ENCODE data around the gene RIC1. TPM values are rescaled to one million over a fixed set of nuclear protein-coding genes. Genes with fewer than 3 reads are reported as not detected.

RIC1 gene
- total and polyA plus RNA-seq, 2 of the 8 experiments (the other 6 are each of a cell fraction or from before 2014, with no cell fraction given): 10.7 to 24.5 TPM

DNA sequence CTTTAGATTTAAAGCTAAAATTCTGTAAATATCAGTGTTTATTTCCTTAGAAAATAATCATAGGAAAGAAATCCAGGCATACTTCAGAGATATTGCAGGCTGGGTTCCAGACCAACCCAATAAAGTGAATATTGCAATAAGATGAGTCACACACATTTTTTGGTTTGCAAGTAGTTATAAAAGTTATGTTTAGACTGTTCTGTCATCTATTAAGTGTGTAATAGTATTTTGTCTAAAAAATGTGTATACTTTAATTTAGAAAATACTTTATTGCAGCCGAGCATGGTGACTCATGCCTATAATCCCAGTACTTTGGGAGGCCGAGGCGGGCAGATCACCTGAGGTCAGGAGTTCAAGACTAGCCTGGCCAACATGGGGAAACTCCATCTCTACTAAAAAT, 6.9 kb upstream of the RIC1 start (continued):
- TF ChIP-seq, protein P1, sequence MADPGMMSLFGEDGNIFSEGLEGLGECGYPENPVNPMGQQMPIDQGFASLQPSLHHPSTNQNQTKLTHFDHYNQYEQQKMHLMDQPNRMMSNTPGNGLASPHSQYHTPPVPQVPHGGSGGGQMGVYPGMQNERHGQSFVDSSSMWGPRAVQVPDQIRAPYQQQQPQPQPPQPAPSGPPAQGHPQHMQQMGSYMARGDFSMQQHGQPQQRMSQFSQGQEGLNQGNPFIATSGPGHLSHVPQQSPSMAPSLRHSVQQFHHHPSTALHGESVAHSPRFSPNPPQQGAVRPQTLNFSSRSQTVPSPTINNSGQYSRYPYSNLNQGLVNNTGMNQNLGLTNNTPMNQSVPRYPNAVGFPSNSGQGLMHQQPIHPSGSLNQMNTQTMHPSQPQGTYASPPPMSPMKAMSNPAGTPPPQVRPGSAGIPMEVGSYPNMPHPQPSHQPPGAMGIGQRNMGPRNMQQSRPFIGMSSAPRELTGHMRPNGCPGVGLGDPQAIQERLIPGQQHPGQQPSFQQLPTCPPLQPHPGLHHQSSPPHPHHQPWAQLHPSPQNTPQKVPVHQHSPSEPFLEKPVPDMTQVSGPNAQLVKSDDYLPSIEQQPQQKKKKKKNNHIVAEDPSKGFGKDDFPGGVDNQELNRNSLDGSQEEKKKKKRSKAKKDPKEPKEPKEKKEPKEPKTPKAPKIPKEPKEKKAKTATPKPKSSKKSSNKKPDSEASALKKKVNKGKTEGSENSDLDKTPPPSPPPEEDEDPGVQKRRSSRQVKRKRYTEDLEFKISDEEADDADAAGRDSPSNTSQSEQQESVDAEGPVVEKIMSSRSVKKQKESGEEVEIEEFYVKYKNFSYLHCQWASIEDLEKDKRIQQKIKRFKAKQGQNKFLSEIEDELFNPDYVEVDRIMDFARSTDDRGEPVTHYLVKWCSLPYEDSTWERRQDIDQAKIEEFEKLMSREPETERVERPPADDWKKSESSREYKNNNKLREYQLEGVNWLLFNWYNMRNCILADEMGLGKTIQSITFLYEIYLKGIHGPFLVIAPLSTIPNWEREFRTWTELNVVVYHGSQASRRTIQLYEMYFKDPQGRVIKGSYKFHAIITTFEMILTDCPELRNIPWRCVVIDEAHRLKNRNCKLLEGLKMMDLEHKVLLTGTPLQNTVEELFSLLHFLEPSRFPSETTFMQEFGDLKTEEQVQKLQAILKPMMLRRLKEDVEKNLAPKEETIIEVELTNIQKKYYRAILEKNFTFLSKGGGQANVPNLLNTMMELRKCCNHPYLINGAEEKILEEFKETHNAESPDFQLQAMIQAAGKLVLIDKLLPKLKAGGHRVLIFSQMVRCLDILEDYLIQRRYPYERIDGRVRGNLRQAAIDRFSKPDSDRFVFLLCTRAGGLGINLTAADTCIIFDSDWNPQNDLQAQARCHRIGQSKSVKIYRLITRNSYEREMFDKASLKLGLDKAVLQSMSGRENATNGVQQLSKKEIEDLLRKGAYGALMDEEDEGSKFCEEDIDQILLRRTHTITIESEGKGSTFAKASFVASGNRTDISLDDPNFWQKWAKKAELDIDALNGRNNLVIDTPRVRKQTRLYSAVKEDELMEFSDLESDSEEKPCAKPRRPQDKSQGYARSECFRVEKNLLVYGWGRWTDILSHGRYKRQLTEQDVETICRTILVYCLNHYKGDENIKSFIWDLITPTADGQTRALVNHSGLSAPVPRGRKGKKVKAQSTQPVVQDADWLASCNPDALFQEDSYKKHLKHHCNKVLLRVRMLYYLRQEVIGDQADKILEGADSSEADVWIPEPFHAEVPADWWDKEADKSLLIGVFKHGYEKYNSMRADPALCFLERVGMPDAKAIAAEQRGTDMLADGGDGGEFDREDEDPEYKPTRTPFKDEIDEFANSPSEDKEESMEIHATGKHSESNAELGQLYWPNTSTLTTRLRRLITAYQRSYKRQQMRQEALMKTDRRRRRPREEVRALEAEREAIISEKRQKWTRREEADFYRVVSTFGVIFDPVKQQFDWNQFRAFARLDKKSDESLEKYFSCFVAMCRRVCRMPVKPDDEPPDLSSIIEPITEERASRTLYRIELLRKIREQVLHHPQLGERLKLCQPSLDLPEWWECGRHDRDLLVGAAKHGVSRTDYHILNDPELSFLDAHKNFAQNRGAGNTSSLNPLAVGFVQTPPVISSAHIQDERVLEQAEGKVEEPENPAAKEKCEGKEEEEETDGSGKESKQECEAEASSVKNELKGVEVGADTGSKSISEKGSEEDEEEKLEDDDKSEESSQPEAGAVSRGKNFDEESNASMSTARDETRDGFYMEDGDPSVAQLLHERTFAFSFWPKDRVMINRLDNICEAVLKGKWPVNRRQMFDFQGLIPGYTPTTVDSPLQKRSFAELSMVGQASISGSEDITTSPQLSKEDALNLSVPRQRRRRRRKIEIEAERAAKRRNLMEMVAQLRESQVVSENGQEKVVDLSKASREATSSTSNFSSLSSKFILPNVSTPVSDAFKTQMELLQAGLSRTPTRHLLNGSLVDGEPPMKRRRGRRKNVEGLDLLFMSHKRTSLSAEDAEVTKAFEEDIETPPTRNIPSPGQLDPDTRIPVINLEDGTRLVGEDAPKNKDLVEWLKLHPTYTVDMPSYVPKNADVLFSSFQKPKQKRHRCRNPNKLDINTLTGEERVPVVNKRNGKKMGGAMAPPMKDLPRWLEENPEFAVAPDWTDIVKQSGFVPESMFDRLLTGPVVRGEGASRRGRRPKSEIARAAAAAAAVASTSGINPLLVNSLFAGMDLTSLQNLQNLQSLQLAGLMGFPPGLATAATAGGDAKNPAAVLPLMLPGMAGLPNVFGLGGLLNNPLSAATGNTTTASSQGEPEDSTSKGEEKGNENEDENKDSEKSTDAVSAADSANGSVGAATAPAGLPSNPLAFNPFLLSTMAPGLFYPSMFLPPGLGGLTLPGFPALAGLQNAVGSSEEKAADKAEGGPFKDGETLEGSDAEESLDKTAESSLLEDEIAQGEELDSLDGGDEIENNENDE (IDR thresholded peaks at IDR 0.05; ENCODE audit: insufficient replicate concordance, low read length): no peak
- no peak for TF ChIP-seq TEAD4 (IDR thresholded peaks at IDR 0.05; ENCODE audit: low read depth, low read length)
- TF ChIP-seq SIX5 (IDR thresholded peaks at IDR 0.05; ENCODE audit: low read depth, low read length): no peak
- no peak for TF ChIP-seq GABPA (IDR thresholded peaks at IDR 0.05; ENCODE audit: borderline replicate concordance, insufficient read depth, low read length)
- TF ChIP-seq JUN (IDR thresholded peaks at IDR 0.05; ENCODE audit: low read depth, low read length): no peak
